Right ventricle myocardium superior (tissue), 1 donor: ENCODE results near the gene ATRX. TPM values are rescaled to one million over a fixed set of nuclear protein-coding genes. Genes with fewer than 3 reads are reported as not detected.
"Not testable (repeated sequence)": the region's sequence is repeated elsewhere in the genome, so short reads cannot be mapped to it uniquely, and the experiment has no call there.

Experiments
- ATAC-seq: fragments of 200-7000 bp; cut with Tn5 transposase; one replicate; pipeline ENCODE4 v1.9.1; 2020; ENCODE audit warnings: mild to moderate bottlenecking; ENCODE audit not compliant: poor library complexity
- DNase-seq: peaks from one replicate; pipeline ENCODE4 v3.0.0-alpha.2; 2020
- intact Hi-C: fragments of 100-400 bp; cut with DNase I; formaldehyde crosslinking; loops from one replicate; pipeline ENCODE4 v1.11.2; 2022
- long read RNA-seq: library from polyadenylated mRNA; unstranded; transcript quantifications from one replicate; pipeline ENCODE4 v2.0.0, GENCODE V29; 2021
- total RNA-seq: library from RNA; stranded (reverse); fragmentation: NEBNext Ultra II Directional; extraction: Animal tissue kit (Norgen Biotek cat#: 25700); gene quantifications from one replicate; pipeline ENCODE4 v1.2.1, GENCODE V29; 2021
- donor health status: DM: no; HTN: yes; CAD: no; lungs with severe emphysema.

ATRX gene
- 75.2 TPM for total RNA-seq
- long read RNA-seq, partial matches to known transcripts = 22 of 30 reads
- long read RNA-seq, other reads (novel, unspliced or antisense) = 6 of 30 reads

GRCh38 chrX:77785486-77786364, at the start of gene ATRX:
TSS of gene ATRX (minus strand) at chrX:77786216. CDS start at chrX:77786001, 215 bp downstream.
- ATAC-seq = peak; percentile 97
- DNase-seq = peak; percentile 79
- intact Hi-C loops = no loop called here

- intact Hi-C loops, DNase-seq: not testable (repeated sequence)
These were observed 45.5 kb upstream of the ATRX start for GRCh38 chrX:77831544-77831943.

GRCh38 chrX:77821989-77822388, 36.0 kb upstream of the ATRX start:
- DNase-seq, ATAC-seq, intact Hi-C loops: not testable (repeated sequence)

More at GRCh38 chrX:77831544-77831943, 45.5 kb upstream of the ATRX start:
- not testable (repeated sequence) for ATAC-seq

- DNase-seq (no peak), ATAC-seq (no peak)
- intact Hi-C loops = no loop called here
These were observed 34.2 kb upstream of the ATRX start for GRCh38 chrX:77820091-77820727.

- ATAC-seq = no peak
- intact Hi-C loops = no loop called here
- DNase-seq = no peak
These were observed 28.2 kb upstream of the ATRX start for GRCh38 chrX:77814210-77814609.

- no peak for DNase-seq
- intact Hi-C loops = no loop called here
- no peak for ATAC-seq
These were observed 16.2 kb upstream of the ATRX start for GRCh38 chrX:77802201-77802600.

- intact Hi-C loops = no loop called here
- DNase-seq = no peak
- ATAC-seq = no peak
These were observed 9.1 kb upstream of the ATRX start for GRCh38 chrX:77795124-77795523.

- ATAC-seq (no peak), DNase-seq (no peak)
- intact Hi-C loops = no loop called here
These were observed 7.9 kb upstream of the ATRX start for GRCh38 chrX:77793946-77794345.

- DNase-seq (no peak), ATAC-seq (peak; percentile 23)
- intact Hi-C loops = no loop called here
These were observed 2.0 kb upstream of the ATRX start for GRCh38 chrX:77788050-77788449.

- DNase-seq (no peak), ATAC-seq (no peak)
- intact Hi-C loops = no loop called here
These were observed 307 bp upstream of the ATRX start for GRCh38 chrX:77786365-77786680.

GRCh38 chrX:77779695-77780094, 6.3 kb downstream of the ATRX start:
- no peak for DNase-seq
- intact Hi-C loops = no loop called here
- ATAC-seq = no peak

GRCh38 chrX:77776659-77777058, 9.4 kb downstream of the ATRX start:
- ATAC-seq = no peak
- intact Hi-C loops = no loop called here
- DNase-seq = no peak

- no peak for DNase-seq
These were observed 14.4 kb downstream of the ATRX start for GRCh38 chrX:77771601-77772000.

GRCh38 chrX:77768787-77769186, 17.2 kb downstream of the ATRX start:
- intact Hi-C loops = no loop called here
- no peak for DNase-seq
- no peak for ATAC-seq

More at GRCh38 chrX:77771601-77772000, 14.4 kb downstream of the ATRX start:
- intact Hi-C loops = no loop called here
- no peak for ATAC-seq

- ATAC-seq, intact Hi-C loops, DNase-seq: not testable (repeated sequence)
These were observed 19.8 kb downstream of the ATRX start for GRCh38 chrX:77766212-77766611.

GRCh38 chrX:77755561-77755960, 30.5 kb downstream of the ATRX start:
- DNase-seq (no peak), ATAC-seq (no peak)
- intact Hi-C loops = no loop called here

GRCh38 chrX:77753942-77754341, 32.1 kb downstream of the ATRX start:
- DNase-seq, intact Hi-C loops, ATAC-seq: not testable (repeated sequence)

- intact Hi-C loops = no loop called here
- DNase-seq = no peak
- no peak for ATAC-seq
These were observed 36.3 kb downstream of the ATRX start for GRCh38 chrX:77749695-77750094.

GRCh38 chrX:77743720-77744119, 42.3 kb downstream of the ATRX start:
- DNase-seq = no peak
- no peak for ATAC-seq
- intact Hi-C loops = no loop called here
